H1 (cell line): ENCODE results near the gene CYP27C1. TPM values are rescaled to one million over a fixed set of nuclear protein-coding genes. Genes with fewer than 3 reads are reported as not detected.
A peak's percentile ranks its signal among the peaks of the same experiment; 100 is the strongest.

Experiments used
- CTCF ChIA-PET: fragments of 300-600 bp; sonication (Branson Sonifier 250); formaldehyde crosslinking; loops from one replicate; lab custom pipeline; 2021; ENCODE audit not compliant: partially characterized antibody; lab: Charles Lee
- POLR2A ChIA-PET: fragments of 300-600 bp; sonication (Branson Sonifier 250); formaldehyde crosslinking; loops from one replicate; lab custom pipeline; 2021; ENCODE audit warnings: inconsistent platforms; ENCODE audit not compliant: partially characterized antibody; lab: Charles Lee
- DNase-seq, 2 experiments: peaks; one replicate each; pipeline versions ENCODE4 v3.0.0 to v3.0.0-alpha.2; 2010 to 2022; ENCODE audit warnings: low spot score in 2 of 2, low read depth in 1 of 2, mixed read lengths in 1 of 2
- FAIRE-seq: peaks from 2 replicates; lab custom pipeline; 2011; peaks lifted over from hg19 to GRCh38; lab: Jason Lieb, UNC
- H2AFZ ChIP-seq: 2 replicates; pipeline ENCODE4 v1.8.1; 2012; ENCODE audit warnings: low read length, inconsistent platforms
- H2AK5ac ChIP-seq: 2 replicates; pipeline ENCODE4 v1.6.1; 2013; ENCODE audit warnings: low read depth, low read length
- H2BK120ac ChIP-seq: replicated peaks from 2 replicates; pipeline ENCODE3; 2013; ENCODE audit warnings: low read depth, low read length, inconsistent platforms
- H2BK12ac ChIP-seq: 2 replicates; pipeline ENCODE4 v1.6.1; 2013; ENCODE audit warnings: low read depth, low read length
- H2BK15ac ChIP-seq: 2 replicates; pipeline ENCODE4 v1.6.1; 2013; ENCODE audit warnings: low read length
- H2BK20ac ChIP-seq: 2 replicates; pipeline ENCODE4 v1.6.1; 2013; ENCODE audit warnings: low read length
- H2BK5ac ChIP-seq: 2 replicates; pipeline ENCODE4 v1.6.1; 2013; ENCODE audit warnings: low read depth, low read length
- H3K14ac ChIP-seq: 2 replicates; pipeline ENCODE4 v1.6.1; 2013; ENCODE audit warnings: inconsistent platforms; ENCODE audit not compliant: insufficient read length
- H3K18ac ChIP-seq: 2 replicates; pipeline ENCODE4 v1.6.1; 2013; ENCODE audit warnings: low read length; ENCODE audit errors: extremely low read depth
- H3K23ac ChIP-seq: 2 replicates; pipeline ENCODE4 v1.6.1; 2013; ENCODE audit warnings: inconsistent platforms; ENCODE audit not compliant: insufficient read length
- H3K23me2 ChIP-seq: 2 replicates; pipeline ENCODE4 v1.6.1; 2013; ENCODE audit warnings: low read depth, low read length
- H3K27ac ChIP-seq: 2 replicates; pipeline ENCODE4 v1.6.1; 2011; ENCODE audit warnings: low read depth, low read length, inconsistent platforms
- H3K27me3 ChIP-seq, 4 experiments: replicated peaks in 1 of 4; 1 replicate in 1 of 4; 2 replicates in 3 of 4; pipeline versions ENCODE4 v1.6.1 to v1.8.1; 2011 to 2013; ENCODE audit warnings: low read length in 3 of 4, mild to moderate bottlenecking in 3 of 4, inconsistent platforms in 2 of 4, mixed read lengths in 2 of 4, moderate library complexity in 1 of 4; ENCODE audit not compliant: control insufficient read depth in 3 of 4, insufficient read depth in 3 of 4; ENCODE audit errors: extremely low read depth in 1 of 4
- H3K36me3 ChIP-seq, 4 experiments: 2 replicates each; pipeline versions ENCODE4 v1.6.1 to v1.8.1; 2011 to 2013; ENCODE audit warnings: mild to moderate bottlenecking in 4 of 4, low read length in 3 of 4, moderate library complexity in 2 of 4, control low read depth in 1 of 4, inconsistent platforms in 1 of 4; ENCODE audit not compliant: insufficient read depth in 4 of 4, control insufficient read depth in 2 of 4
- H3K4ac ChIP-seq: replicated peaks from 2 replicates; pipeline ENCODE3; 2013; ENCODE audit warnings: low read length, low read depth, mixed read lengths, inconsistent platforms; ENCODE audit not compliant: insufficient read length
- H3K4me1 ChIP-seq, 4 experiments: replicated peaks in 1 of 4; 1 replicate in 1 of 4; 2 replicates in 3 of 4; pipeline versions ENCODE4 v1.6.1 to v1.8.1; 2011 to 2013; ENCODE audit warnings: low read length in 3 of 4, inconsistent platforms in 2 of 4, mixed read lengths in 1 of 4; ENCODE audit not compliant: insufficient read depth in 4 of 4, control insufficient read depth in 3 of 4
- H3K4me2 ChIP-seq, 2 experiments: 2 replicates each; pipeline versions ENCODE4 v1.6.1 to v1.8.1; 2011 to 2013; ENCODE audit warnings: low read depth in 2 of 2, low read length in 2 of 2, control low read depth in 1 of 2, inconsistent platforms in 1 of 2, mild to moderate bottlenecking in 1 of 2; ENCODE audit not compliant: insufficient read depth in 1 of 2
- H3K4me3 ChIP-seq, 4 experiments: fragments of 200-600, 300-600 bp in 1 of 4; sonication (generic), shearing (Covaris generic), sonication (Bioruptor Twin) in 1 of 4; 2 replicates each; pipeline versions ENCODE4 v1.5.1 to v1.8.1; 2011 to 2016; ENCODE audit warnings: low read length in 4 of 4, low read depth in 3 of 4, control low read depth in 2 of 4, inconsistent platforms in 2 of 4, mild to moderate bottlenecking in 2 of 4, mixed read lengths in 1 of 4, moderate library complexity in 1 of 4; ENCODE audit not compliant: insufficient read depth in 2 of 4; ENCODE audit errors: extremely low read depth in 1 of 4
- H3K56ac ChIP-seq: replicated peaks from 2 replicates; pipeline ENCODE3; 2013; ENCODE audit warnings: low read depth, mild to moderate bottlenecking, mixed read lengths, low read length, inconsistent platforms; ENCODE audit not compliant: insufficient read length
- H3K79me1 ChIP-seq: 2 replicates; pipeline ENCODE4 v1.6.1; 2013; ENCODE audit warnings: low read depth, low read length, control low read depth
- H3K79me2 ChIP-seq, 2 experiments: 2 replicates each; pipeline versions ENCODE4 v1.6.1 to v1.8.1; 2012 to 2013; ENCODE audit warnings: low read length in 2 of 2, mild to moderate bottlenecking in 2 of 2, inconsistent platforms in 1 of 2; ENCODE audit not compliant: insufficient read depth in 2 of 2, control insufficient read depth in 1 of 2
- H3K9ac ChIP-seq, 4 experiments: replicated peaks in 1 of 4; 1 replicate in 1 of 4; 2 replicates in 3 of 4; pipeline versions ENCODE4 v1.6.1 to v1.8.1; 2011 to 2013; ENCODE audit warnings: low read depth in 3 of 4, low read length in 3 of 4, control low read depth in 2 of 4, mild to moderate bottlenecking in 2 of 4, moderate library complexity in 2 of 4, inconsistent platforms in 1 of 4; ENCODE audit errors: extremely low read depth in 1 of 4
- H3K9me3 ChIP-seq, 2 experiments: 2 replicates each; pipeline versions ENCODE4 v1.6.1 to v1.8.1; 2012 to 2013; ENCODE audit warnings: mild to moderate bottlenecking in 2 of 2, moderate library complexity in 2 of 2, control low read depth in 1 of 2, inconsistent platforms in 1 of 2, low read depth in 1 of 2, low read length in 1 of 2, mixed read lengths in 1 of 2; ENCODE audit not compliant: insufficient read depth in 2 of 2
- H4K20me1 ChIP-seq, 2 experiments: replicated peaks in 1 of 2; 2 replicates each; pipeline versions ENCODE3 to v1.8.1; 2011 to 2013; ENCODE audit warnings: inconsistent platforms in 2 of 2, low read length in 2 of 2, mild to moderate bottlenecking in 1 of 2; ENCODE audit not compliant: insufficient read depth in 2 of 2, control insufficient read depth in 1 of 2
- H4K5ac ChIP-seq: 2 replicates; pipeline ENCODE4 v1.6.1; 2013; ENCODE audit warnings: low read length, low read depth, mixed read lengths, inconsistent platforms; ENCODE audit not compliant: insufficient read length
- H4K8ac ChIP-seq: 2 replicates; pipeline ENCODE4 v1.8.0; 2013; ENCODE audit warnings: mild to moderate bottlenecking, moderate library complexity, low read length, inconsistent platforms; ENCODE audit not compliant: insufficient read depth; ENCODE audit errors: extremely low read depth
- H4K91ac ChIP-seq: replicated peaks from 2 replicates; pipeline ENCODE3; 2013; ENCODE audit warnings: low read length, mixed read lengths, inconsistent platforms; ENCODE audit not compliant: insufficient read length
- CHD2 ChIP-seq: IDR thresholded peaks from 2 replicates; pipeline ENCODE4 v1.6.1; 2012; ENCODE audit warnings: low read length, improper control_type of control experiment
- CTBP2 ChIP-seq: IDR thresholded peaks from 2 replicates; pipeline ENCODE4 v1.7.0; 2011; ENCODE audit warnings: borderline replicate concordance, mild to moderate bottlenecking, moderate library complexity, mixed read lengths, low read length; ENCODE audit not compliant: insufficient read depth, insufficient read length
- EGR1 ChIP-seq: IDR thresholded peaks from 2 replicates; pipeline ENCODE4 v1.6.1; 2011; ENCODE audit warnings: low read depth, low read length, borderline replicate concordance
- HDAC6 ChIP-seq: IDR thresholded peaks from one replicate; pipeline ENCODE4 v1.7.1; 2012; ENCODE audit warnings: low read depth, mild to moderate bottlenecking, inconsistent platforms, low read length, moderate library complexity
- JUND ChIP-seq: IDR thresholded peaks from 2 replicates; pipeline ENCODE4 v1.6.1; 2011; ENCODE audit warnings: mild to moderate bottlenecking, improper control_type of control experiment, low read length
- KDM1A ChIP-seq: fragments of 200-600, 300-600 bp; sonication (generic); IDR thresholded peaks from 2 replicates; pipeline ENCODE4 v1.7.1; 2016; ENCODE audit warnings: mild to moderate bottlenecking, low read length, borderline replicate concordance
- NRF1 ChIP-seq: IDR thresholded peaks from 2 replicates; pipeline ENCODE4 v1.6.1; 2011; ENCODE audit warnings: mild to moderate bottlenecking, low read depth, low read length, improper control_type of control experiment
- PHF8 ChIP-seq: fragments of 200-600 bp; sonication (generic); conservative IDR thresholded peaks from 2 replicates; pipeline ENCODE4 v1.7.1; 2012; ENCODE audit warnings: low read depth, mild to moderate bottlenecking, inconsistent platforms, low read length, moderate library complexity
- POLR2A ChIP-seq, 2 experiments: IDR thresholded peaks; 1 replicate in 1 of 2; 2 replicates in 1 of 2; pipeline ENCODE4 v1.6.1; 2011; ENCODE audit warnings: low read depth in 2 of 2, low read length in 2 of 2, mild to moderate bottlenecking in 2 of 2; ENCODE audit errors: control extremely low read depth in 1 of 2
- POU5F1 ChIP-seq: IDR thresholded peaks from 2 replicates; pipeline ENCODE4 v1.6.1; 2011; ENCODE audit warnings: low read depth, mild to moderate bottlenecking, low read length, moderate library complexity
- SP1 ChIP-seq: IDR thresholded peaks from 2 replicates; pipeline ENCODE4 v1.6.1; 2011; ENCODE audit warnings: low read depth, low read length
- SP4 ChIP-seq: IDR thresholded peaks from 2 replicates; pipeline ENCODE4 v1.6.1; 2012; ENCODE audit warnings: low read length, inconsistent platforms
- TAF1 ChIP-seq: IDR thresholded peaks from 2 replicates; pipeline ENCODE4 v1.6.1; 2011; ENCODE audit warnings: mild to moderate bottlenecking, low read depth, low read length
- USF2 ChIP-seq: IDR thresholded peaks from 2 replicates; pipeline ENCODE4 v1.6.1; 2011; ENCODE audit warnings: low read length, improper control_type of control experiment
- WGBS, 2 experiments: shearing (Covaris generic) in 1 of 2; methylation state at CpG; one replicate each; pipeline versions ENCODE4 v1.1.6 to v1.1.7; 2013 to 2015; ENCODE audit warnings: low lambda C conversion rate in 2 of 2, mixed read lengths in 2 of 2, inconsistent platforms in 1 of 2, low coverage in 1 of 2, missing lambda C conversion rate in 1 of 2; ENCODE audit not compliant: insufficient replicate concordance in 2 of 2, insufficient coverage in 1 of 2, insufficient read length in 1 of 2; ENCODE audit errors: extremely low coverage in 1 of 2, missing lambda C conversion rate in 1 of 2; 5-methylcytosine and 5-hydroxymethylcytosine counted together
- polyA plus RNA-seq, 7 experiments: library from polyadenylated mRNA; depleted of rRNA in 3 of 7; stranded (reverse) in 5 of 7; unstranded in 2 of 7; fragments of >200 nt in 5 of 7; fragments of 200-250 nt in 2 of 7; gene quantifications; 1 replicate in 5 of 7; 2 replicates in 1 of 7; 4 replicates in 1 of 7; pipeline versions ENCODE4 v1.2.1 to v1.2.3, GENCODE V29; 2011 to 2013; ENCODE audit warnings: missing spikeins in 2 of 7, mixed read lengths in 2 of 7
- total RNA-seq: library from RNA; stranded (reverse); fragmentation: NEBNext Ultra II Directional; extraction: Animal tissue kit (Norgen Biotek cat#: 25700); gene quantifications from 2 replicates; pipeline ENCODE4 v1.2.1, GENCODE V29; 2021

CYP27C1 gene
- total and polyA plus RNA-seq, 2 of the 8 experiments (the other 6 are each of a cell fraction or from before 2014, with no cell fraction given): 1.3 to 3.2 TPM

- DNase-seq (no peak), FAIRE-seq (no peak)
- H4K5ac ChIP-seq: no peak overlapping the region
- H3K14ac ChIP-seq: no peak overlapping the region
- H3K4me3 ChIP-seq: no peak overlapping the region
- no peak overlapping the region for H3K23ac ChIP-seq
- H4K91ac ChIP-seq: no peak overlapping the region
- POLR2A ChIA-PET: no interaction called here
- no peak overlapping the region for H2BK5ac ChIP-seq
- no peak overlapping the region for H2AK5ac ChIP-seq
- no peak overlapping the region for H3K4ac ChIP-seq
- H3K79me2 ChIP-seq: no peaks in the 10 kb centered on the region
- H3K4me2 ChIP-seq: no peak overlapping the region
- no peak overlapping the region for H2BK15ac ChIP-seq
- H3K9ac ChIP-seq: no peak overlapping the region
- H2AFZ ChIP-seq: 0 out of 2 replicates have a peak overlapping the region, but pooled peaks have one; percentile 39
- no peaks in the 10 kb centered on the region for H3K23me2 ChIP-seq
- H2BK120ac ChIP-seq: no peak overlapping the region
- no peaks in the 10 kb centered on the region for H3K27me3 ChIP-seq
- TF ChIP-seq JUND: no peak
- no peak for TF ChIP-seq TAF1
- no peak for TF ChIP-seq PHF8
- TF ChIP-seq USF2: no peak
- TF ChIP-seq HDAC6: no peak
- TF ChIP-seq KDM1A: no peak
- TF ChIP-seq SP4: no peak
- no peak for TF ChIP-seq POLR2A (IDR thresholded peaks at IDR 0.05; ENCODE audit: control extremely low read depth in 1 of 2, low read depth in 2 of 2, low read length in 2 of 2)
- no peak for TF ChIP-seq SP1
- no peak for TF ChIP-seq CTBP2
- no peak for TF ChIP-seq NRF1
- no peak for TF ChIP-seq EGR1
- TF ChIP-seq POU5F1: no peak
- no peak for TF ChIP-seq CHD2
- TF ChIP-seq, all 59 proteins: peak for 0
- CTCF ChIA-PET: interaction anchor here (0.9 to 1.0 kb wide), 2 partner anchors 12 to 55 kb away, joined by 3 read pairs; no protein-coding TSS in a partner anchor
- Histone ChIP-seq H4K8ac (no peak overlapping the region), H3K9me3 (0 out of 4 replicates have a peak, but pooled peaks cover 0 to 5% of the 10 kb centered on the region in 2 experiments), H3K18ac (no peak overlapping the region), H3K27ac (no peak overlapping the region), H3K56ac (no peak overlapping the region), H2BK12ac (no peak overlapping the region), H3K4me1 (no peaks in the 10 kb centered on the region), H3K79me1 (no peaks in the 10 kb centered on the region), H2BK20ac (no peak overlapping the region), H3K36me3 (no peaks in the 10 kb centered on the region), H4K20me1 (no peaks in the 10 kb centered on the region)
- WGBS, 2 experiments: 91% methylated on average over 4 of the region's 4 CpGs; no CpG with 5 or more reads in 1 of the 2 experiments
These were observed 85.9 kb downstream of the CYP27C1 start for GRCh38 chr2:127134235-127134634.
